HEK293 (cell line): ENCODE data around the gene MRC2.

ENCODE experiments used
- CTCF ChIP-seq: fragments of 450-650 bp; formaldehyde crosslinking; IDR thresholded peaks from 2 replicates; pipeline ENCODE4 v1.5.1; 2016; ENCODE audit warnings: missing biosample characterization, missing genetic modification characterization
- PRDM4 ChIP-seq: fragments of 450-650 bp; formaldehyde crosslinking; IDR thresholded peaks from 2 replicates; pipeline ENCODE4 v1.5.1; 2017; ENCODE audit warnings: missing biosample characterization, missing genetic modification characterization
- ZSCAN5A ChIP-seq: fragments of 450-650 bp; formaldehyde crosslinking; IDR thresholded peaks from 2 replicates; pipeline ENCODE4 v1.5.1; 2016; ENCODE audit warnings: missing biosample characterization, missing genetic modification characterization

GRCh38 chr17:62720126-62720850 lies 92.8 kb downstream of the MRC2 start:
- TF ChIP-seq ZSCAN5A = no peak
- no peak for TF ChIP-seq PRDM4 (tag by site-specific recombination)
- TF ChIP-seq CTCF (tag by site-specific recombination) = no peak
